ENCODE data around the gene DENND1A.

The DENND1A gene

GRCh38 chr9:123361731-123362510 lies 568.0 kb downstream of the DENND1A start:
- no peak overlapping the region for H3K4me3 ChIP-seq (ENCODE audit: low read depth, low read length)
- no peak for TF ChIP-seq CTCF (conservative IDR thresholded peaks at IDR 0.05; ENCODE audit: low read depth, low read length)
- DNase-seq (ENCODE audit: low read depth): no peak

GRCh38 chr9:123361086-123361730 lies 568.7 kb downstream of the DENND1A start:
- no peak overlapping the region for H3K4me3 ChIP-seq (ENCODE audit: low read depth, low read length)
- TF ChIP-seq CTCF (conservative IDR thresholded peaks at IDR 0.05; ENCODE audit: low read depth, low read length): no peak
- DNase-seq (ENCODE audit: low read depth): no peak

- DNase-seq (ENCODE audit: low read depth): no peak
- no peak for TF ChIP-seq CTCF (conservative IDR thresholded peaks at IDR 0.05; ENCODE audit: low read depth, low read length)
- H3K4me3 ChIP-seq (ENCODE audit: low read depth, low read length): no peak overlapping the region
These were observed 569.5 kb downstream of the DENND1A start for GRCh38 chr9:123360161-123361085.

GRCh38 chr9:123359546-123359945 lies 570.4 kb downstream of the DENND1A start:
- TF ChIP-seq CTCF (conservative IDR thresholded peaks at IDR 0.05; ENCODE audit: low read depth, low read length): no peak
- no peak for DNase-seq (ENCODE audit: low read depth)
- no peak overlapping the region for H3K4me3 ChIP-seq (ENCODE audit: low read depth, low read length)

- DNase-seq (ENCODE audit: low read depth): no peak
- H3K4me3 ChIP-seq (ENCODE audit: low read depth, low read length): no peak overlapping the region
- no peak for TF ChIP-seq CTCF (conservative IDR thresholded peaks at IDR 0.05; ENCODE audit: low read depth, low read length)
These were observed 570.8 kb downstream of the DENND1A start for GRCh38 chr9:123359106-123359505.

GRCh38 chr9:123358181-123358905 lies 571.6 kb downstream of the DENND1A start:
- DNase-seq (ENCODE audit: low read depth): no peak
- no peak overlapping the region for H3K4me3 ChIP-seq (ENCODE audit: low read depth, low read length)
- TF ChIP-seq CTCF (conservative IDR thresholded peaks at IDR 0.05; ENCODE audit: low read depth, low read length): no peak
